Heart left ventricle (tissue), 16 donors: ENCODE data around the gene CARMIL3. TPM values are rescaled to one million over a fixed set of nuclear protein-coding genes. Genes with fewer than 3 reads are reported as not detected.

Experiments used
- ATAC-seq, 4 donors: fragments of 200-7000 bp; cut with Tn5 transposase; one replicate each; pipeline ENCODE4 v1.9.1; 2020 to 2022; ENCODE audit warnings: moderate library complexity in 4 of 4, mild to moderate bottlenecking in 3 of 4, moderate number of reproducible peaks in 1 of 4
- DNase-seq, 5 donors: peaks; one replicate each; pipeline ENCODE4 v3.0.0-alpha.2; 2020
- H3K27ac ChIP-seq, 12 donors: fragments of 200-600 bp; sonication (generic) in 4 of 12; one replicate each; pipeline versions ENCODE4 v1.5.0 to v1.8.0; 2016 to 2022; ENCODE audit warnings: mild to moderate bottlenecking in 2 of 12
- H3K27me3 ChIP-seq, 9 donors: fragments of 200-600 bp; sonication (generic) in 2 of 9; one replicate each; pipeline versions ENCODE4 v1.5.1 to v1.8.0; 2016 to 2022; ENCODE audit warnings: mild to moderate bottlenecking in 3 of 9
- H3K36me3 ChIP-seq, 9 donors: fragments of 200-600 bp; sonication (generic) in 2 of 9; one replicate each; pipeline versions ENCODE4 v1.5.0 to v1.8.0; 2018 to 2022; ENCODE audit warnings: mild to moderate bottlenecking in 2 of 9
- H3K4me1 ChIP-seq, 12 donors: fragments of 200-600 bp; sonication (generic) in 4 of 12; one replicate each; pipeline versions ENCODE4 v1.5.0 to v1.8.0; 2016 to 2022; ENCODE audit warnings: mild to moderate bottlenecking in 3 of 12
- H3K4me3 ChIP-seq, 12 donors: fragments of 200-600 bp; sonication (generic) in 4 of 12; one replicate each; pipeline versions ENCODE4 v1.5.0 to v1.8.0; 2017 to 2022; ENCODE audit warnings: mild to moderate bottlenecking in 9 of 12, moderate library complexity in 4 of 12
- H3K9me3 ChIP-seq, 12 donors: fragments of 200-600 bp; sonication (generic) in 4 of 12; one replicate each; pipeline versions ENCODE4 v1.5.0 to v1.8.0; 2016 to 2022; ENCODE audit warnings: mild to moderate bottlenecking in 1 of 12
- POLR2A ChIP-seq, 2 donors: fragments of 450-650 bp; IDR thresholded peaks; one replicate each; pipeline ENCODE4 v1.6.1; 2017; ENCODE audit warnings: antibody characterized with exemption in 2 of 2, mild to moderate bottlenecking in 2 of 2, moderate library complexity in 2 of 2
- WGBS, 4 donors: extraction: QIAGEN DNeasy Blood & Tissue Kit in 2 of 4; methylation state at CpG; one replicate each; pipeline versions ENCODE4 v1.1.5 to v1.1.7; 2013 to 2018; 5-methylcytosine and 5-hydroxymethylcytosine counted together
- intact Hi-C, 10 donors: fragments of 100-400 bp; cut with DNase I; formaldehyde crosslinking; loops; one replicate each; pipeline versions ENCODE4 v1.11.1 to v1.14.2; 2022
- polyA plus RNA-seq, 2 donors: library from polyadenylated mRNA; stranded (reverse); fragments of 200-250 nt; gene quantifications; one replicate each; pipeline ENCODE4 v1.2.3, GENCODE V29; 2013
- total RNA-seq, 9 donors: library from RNA; depleted of rRNA in 2 of 9; stranded (reverse); fragments of >200 nt in 2 of 9; fragmentation: NEBNext Ultra II Directional in 3 of 9; extraction: Animal tissue kit (Norgen Biotek cat#: 25700) in 3 of 9; gene quantifications; one replicate each; pipeline versions ENCODE4 v1.1.0 to v1.2.4, GENCODE V29; 2016 to 2023
- TF ChIP-seq, protein P1 (sequence below), 12 donors: fragments of 200-600 bp; sonication (generic) in 4 of 12; IDR thresholded peaks; one replicate each; pipeline versions ENCODE4 v1.5.0 to v1.8.0; 2018 to 2022; ENCODE audit warnings: antibody characterized with exemption in 12 of 12, mild to moderate bottlenecking in 5 of 12
- donor health status: ischemic (EF 13 %, LVEDD 7.1; RV severe dilation, severe dysfunction).
- donor health status: healthy with polysubstance abuse.
- donor health status: DM: no; HTN: yes; CAD: no.
- donor health status: DM: no; HTN: no; CAD: no.
- donor health status: ischemic (EF 25% LVEDD 6.9; RV normal size, moderate dysfunction).
- donor health status: ischemic (EF 25% LVEDD 5.7; RV mildly dilated, moderate dysfunction).
- donor health status: healthy.
- donor health status: DM: yes; HTN: yes; CAD: no.
- donor health status: ischemic (EF 35%, LVEDD 5.7; RV mildly dilated, moderate dysfunction).
- donor health status: nonischemic (EF 11% LVEDD 7.7; RV severe dilation, severe dysfunction).
- donor health status: DM: yes; HTN: yes; CAD: no.
- donor health status: PGD.
- donor health status: ischemic (EF 29% LVEDD 5.4; RV normal size, mild dysfunction).
- donor health status: nonischemic (EF 23%, LVEDD 6.1; RV moderate dilation, normal function).

The CARMIL3 gene
- total and polyA plus RNA-seq, 11 donors, result 0.05 to 0.38 (median 0.15) TPM; not detected in 3

DNA sequence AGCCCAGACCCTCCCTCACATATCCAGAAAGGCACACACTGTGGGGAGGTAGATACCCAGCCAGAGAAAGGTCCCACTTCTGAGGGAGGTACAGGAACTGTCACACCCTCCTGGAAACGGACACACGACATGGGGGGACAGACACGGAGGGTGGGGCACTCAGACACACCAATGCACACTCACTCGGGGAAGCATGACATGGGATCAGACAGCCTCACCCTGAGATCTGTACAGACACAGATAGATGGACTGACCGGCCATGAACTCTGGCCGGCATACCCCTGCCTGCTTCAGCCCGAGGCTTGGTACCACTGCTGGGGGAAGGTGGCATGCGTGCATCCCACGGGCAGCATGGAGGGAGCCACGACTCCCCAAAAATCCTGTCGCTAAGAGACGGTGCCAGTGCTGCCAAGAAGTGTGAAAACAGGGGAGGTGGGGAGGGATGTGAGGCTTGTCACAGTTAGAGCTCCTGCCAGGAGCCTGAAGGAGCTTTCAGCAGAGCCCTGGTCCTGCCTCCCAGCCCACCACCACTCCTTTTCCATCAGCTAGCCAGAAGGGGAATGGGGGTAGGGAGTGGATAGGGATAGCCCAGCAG lies 20.1 kb downstream of the CARMIL3 start:
- WGBS, 4 donors, result 47 to 76% (median 67%) methylated on average over 12 of the region's 12 CpGs
- TF ChIP-seq POLR2A (IDR thresholded peaks at IDR 0.05), result no peak
- TF ChIP-seq, protein P1, sequence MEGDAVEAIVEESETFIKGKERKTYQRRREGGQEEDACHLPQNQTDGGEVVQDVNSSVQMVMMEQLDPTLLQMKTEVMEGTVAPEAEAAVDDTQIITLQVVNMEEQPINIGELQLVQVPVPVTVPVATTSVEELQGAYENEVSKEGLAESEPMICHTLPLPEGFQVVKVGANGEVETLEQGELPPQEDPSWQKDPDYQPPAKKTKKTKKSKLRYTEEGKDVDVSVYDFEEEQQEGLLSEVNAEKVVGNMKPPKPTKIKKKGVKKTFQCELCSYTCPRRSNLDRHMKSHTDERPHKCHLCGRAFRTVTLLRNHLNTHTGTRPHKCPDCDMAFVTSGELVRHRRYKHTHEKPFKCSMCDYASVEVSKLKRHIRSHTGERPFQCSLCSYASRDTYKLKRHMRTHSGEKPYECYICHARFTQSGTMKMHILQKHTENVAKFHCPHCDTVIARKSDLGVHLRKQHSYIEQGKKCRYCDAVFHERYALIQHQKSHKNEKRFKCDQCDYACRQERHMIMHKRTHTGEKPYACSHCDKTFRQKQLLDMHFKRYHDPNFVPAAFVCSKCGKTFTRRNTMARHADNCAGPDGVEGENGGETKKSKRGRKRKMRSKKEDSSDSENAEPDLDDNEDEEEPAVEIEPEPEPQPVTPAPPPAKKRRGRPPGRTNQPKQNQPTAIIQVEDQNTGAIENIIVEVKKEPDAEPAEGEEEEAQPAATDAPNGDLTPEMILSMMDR (IDR thresholded peaks at IDR 0.05), result no peak
- DNase-seq (no peak), ATAC-seq (no peak)
- Histone ChIP-seq H3K4me1 (peaks cover 0 to 6% (median 0%) of the 10 kb centered on the region in 12 donors), H3K27me3 (peaks cover 0 to 31% (median 5%) of the 10 kb centered on the region in 9 donors), H3K27ac (no peak overlapping the region), H3K9me3 (no peaks in the 10 kb centered on the region), H3K4me3 (no peak overlapping the region), H3K36me3 (no peaks in the 10 kb centered on the region)
- intact Hi-C loops, result no loop called here

DNA sequence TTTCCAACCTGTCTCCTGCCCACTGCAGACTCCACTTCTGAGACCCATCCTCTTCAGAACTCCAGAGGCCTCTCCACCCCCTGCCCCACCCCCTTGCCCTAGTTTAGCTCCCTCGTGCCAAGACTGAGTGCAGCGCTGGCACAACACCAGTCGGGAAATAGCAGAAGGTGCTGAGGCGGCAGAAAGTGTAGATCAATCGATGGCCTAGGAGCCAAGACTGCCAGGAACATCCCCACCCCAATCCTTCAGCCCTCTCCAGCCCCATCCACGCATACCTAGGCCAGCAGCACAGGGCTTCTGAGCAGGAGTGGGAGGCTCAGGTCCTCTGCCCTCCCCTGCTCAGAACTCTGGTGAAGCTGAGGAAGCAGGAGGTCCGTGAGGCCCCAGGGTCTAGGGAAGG lies 20.6 kb downstream of the CARMIL3 start:
- Histone ChIP-seq H3K9me3 (no peaks in the 10 kb centered on the region), H3K36me3 (no peaks in the 10 kb centered on the region), H3K4me1 (peaks cover 0 to 6% (median 0%) of the 10 kb centered on the region in 12 donors), H3K27me3 (peaks cover 0 to 31% (median 5%) of the 10 kb centered on the region in 9 donors), H3K27ac (no peak overlapping the region), H3K4me3 (no peak overlapping the region)
- ATAC-seq (no peak), DNase-seq (peak in 1 of 5 donors; percentile 18)
- intact Hi-C loops, result no loop called here
- WGBS, 4 donors, result 67 to 75% (median 71%) methylated on average over 5 to 7 of the region's 7 CpGs
- TF ChIP-seq POLR2A (IDR thresholded peaks at IDR 0.05), result no peak
- TF ChIP-seq, protein P1 (IDR thresholded peaks at IDR 0.05), result no peak

DNA sequence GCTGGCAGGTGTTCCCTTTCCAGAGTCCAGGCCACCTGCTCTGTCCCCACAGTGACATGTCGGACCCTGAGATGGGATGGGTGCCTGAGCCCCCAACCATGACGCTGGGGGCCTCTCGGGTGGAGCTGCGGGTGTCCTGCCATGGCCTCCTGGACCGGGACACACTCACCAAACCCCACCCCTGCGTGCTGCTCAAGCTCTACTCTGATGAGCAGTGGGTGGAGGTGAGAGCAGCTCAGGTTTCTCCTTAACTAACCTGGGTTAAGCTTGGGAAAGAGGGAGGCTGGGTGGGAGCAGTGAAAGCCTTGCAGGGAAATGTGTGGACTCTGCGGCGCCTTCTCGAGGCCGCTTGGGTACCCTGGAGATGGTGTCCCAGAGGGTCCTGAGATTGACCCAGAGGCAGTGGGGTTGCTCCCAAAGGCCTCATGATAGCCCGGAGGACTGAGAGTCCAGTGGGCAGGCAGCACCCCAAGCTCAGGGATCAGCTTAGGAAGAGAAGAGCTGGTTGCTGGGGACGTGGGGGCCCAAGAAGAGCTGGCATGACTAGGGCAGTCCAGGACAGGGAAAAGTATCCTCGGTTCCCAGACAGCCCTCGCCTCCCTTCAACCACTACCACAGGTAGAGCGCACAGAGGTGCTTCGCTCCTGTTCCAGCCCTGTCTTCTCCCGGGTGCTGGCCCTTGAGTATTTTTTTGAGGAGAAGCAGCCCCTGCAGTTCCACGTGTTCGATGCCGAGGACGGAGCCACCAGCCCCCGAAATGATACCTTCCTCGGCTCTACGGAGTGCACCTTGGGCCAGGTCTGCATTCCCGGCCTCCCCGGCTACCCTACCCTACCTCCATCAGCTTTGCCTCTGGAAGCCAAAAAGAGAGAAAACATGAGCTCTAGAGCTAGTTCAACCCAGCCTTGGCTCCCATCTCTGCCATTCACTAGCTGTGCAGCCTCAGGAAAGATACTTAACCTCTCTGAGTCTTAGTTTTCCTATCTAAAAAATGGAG lies 21.4 kb downstream of the CARMIL3 start:
- 81 to 89% (median 86%) methylated on average over 25 to 26 of the region's 26 CpGs for WGBS, 4 donors
- Histone ChIP-seq H3K27me3 (peaks cover 0 to 31% (median 5%) of the 10 kb centered on the region in 9 donors), H3K4me3 (no peak overlapping the region), H3K4me1 (peaks cover 0 to 6% (median 0%) of the 10 kb centered on the region in 12 donors), H3K27ac (no peak overlapping the region), H3K36me3 (no peaks in the 10 kb centered on the region), H3K9me3 (no peaks in the 10 kb centered on the region)
- intact Hi-C loops, result no loop called here
- DNase-seq (peak in 1 of 5 donors; percentile 51), ATAC-seq (no peak)
- TF ChIP-seq POLR2A (IDR thresholded peaks at IDR 0.05), result no peak
- TF ChIP-seq, protein P1 (IDR thresholded peaks at IDR 0.05), result no peak
